Measurements from ENCODE around the gene HEBP1.

Gene HEBP1

DNA sequence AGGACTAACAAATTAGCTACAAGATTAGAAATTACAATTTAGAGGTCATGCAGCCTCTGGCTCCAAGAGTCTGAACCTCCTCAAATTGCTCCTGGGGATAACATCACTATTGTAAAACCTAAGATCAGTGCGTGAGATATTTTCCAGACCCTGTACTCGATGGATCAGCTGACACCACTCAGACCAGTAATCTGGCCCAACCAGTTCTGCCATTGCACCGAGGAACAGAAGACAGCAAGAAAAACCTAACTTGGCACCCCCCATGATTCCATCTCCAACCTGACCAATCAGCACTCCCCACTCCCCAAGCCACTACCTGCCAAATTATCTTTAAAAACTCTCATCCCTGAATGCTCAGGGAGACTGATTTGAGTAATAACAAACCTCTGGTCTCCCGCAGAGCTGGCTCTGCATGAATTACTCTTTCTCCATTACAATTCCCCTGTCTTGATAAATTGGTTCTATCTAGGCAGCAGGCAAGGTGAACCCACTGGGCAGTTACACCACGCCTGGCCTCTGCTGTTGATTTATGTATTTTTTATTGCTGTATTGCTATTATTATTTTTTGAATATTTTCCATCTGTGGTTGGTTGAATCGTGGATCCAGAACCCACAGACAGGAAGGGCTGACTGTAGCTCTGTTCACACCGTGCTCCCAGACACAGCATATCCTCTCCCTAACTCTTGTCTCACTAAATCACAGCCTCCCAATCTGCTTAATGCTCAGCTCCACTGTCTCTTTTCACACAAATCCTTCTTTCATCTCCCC is 9.2 kb downstream of the HEBP1 start:
- no peak for DNase-seq

DNA sequence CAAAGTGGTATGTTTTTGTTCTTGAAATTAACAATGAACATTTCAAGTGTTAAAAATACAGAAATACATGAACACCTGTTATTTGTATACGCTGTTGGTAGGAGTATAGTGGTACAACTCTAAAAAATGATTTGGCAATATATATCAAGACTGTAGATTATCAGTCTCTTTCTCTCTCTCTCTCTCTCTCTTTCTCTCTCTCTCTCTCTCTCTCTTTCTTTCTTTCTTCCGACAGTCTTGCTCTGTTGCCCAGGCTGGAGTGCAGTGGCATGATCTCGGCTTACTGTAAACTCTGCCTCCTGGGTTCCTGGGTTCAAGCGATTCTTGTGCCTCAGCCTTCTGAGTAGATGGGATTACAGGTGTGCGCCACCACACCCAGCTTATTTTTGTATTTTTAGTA is 12.6 kb downstream of the HEBP1 start:
- DNase-seq: no peak

DNA sequence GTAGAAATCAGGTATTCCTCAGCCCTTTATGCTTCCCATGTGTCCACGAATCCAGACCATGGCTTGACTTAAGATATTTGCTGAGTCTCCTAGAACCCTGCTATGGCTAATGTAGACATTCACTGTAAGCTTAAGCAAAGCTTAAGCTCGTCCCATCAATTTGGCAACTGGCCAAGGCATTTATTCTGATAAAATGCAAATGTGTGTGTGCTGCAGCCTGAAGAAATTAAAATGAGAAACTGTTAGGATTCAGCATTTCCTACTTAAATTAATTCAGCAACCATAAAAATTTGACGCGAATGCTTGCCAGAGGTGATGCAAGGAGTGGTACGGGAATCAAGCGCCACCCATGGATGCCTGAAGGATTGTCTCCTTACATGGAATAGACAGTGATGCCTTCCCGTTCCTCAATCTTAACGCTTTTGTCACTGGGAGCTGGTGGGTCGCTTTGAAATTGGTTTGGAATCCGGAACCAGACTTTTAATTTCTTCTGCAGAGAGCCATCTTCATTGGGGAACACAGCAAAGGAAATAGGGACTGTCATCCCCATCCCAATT is 13.2 kb downstream of the HEBP1 start:
- no peak for DNase-seq

DNA sequence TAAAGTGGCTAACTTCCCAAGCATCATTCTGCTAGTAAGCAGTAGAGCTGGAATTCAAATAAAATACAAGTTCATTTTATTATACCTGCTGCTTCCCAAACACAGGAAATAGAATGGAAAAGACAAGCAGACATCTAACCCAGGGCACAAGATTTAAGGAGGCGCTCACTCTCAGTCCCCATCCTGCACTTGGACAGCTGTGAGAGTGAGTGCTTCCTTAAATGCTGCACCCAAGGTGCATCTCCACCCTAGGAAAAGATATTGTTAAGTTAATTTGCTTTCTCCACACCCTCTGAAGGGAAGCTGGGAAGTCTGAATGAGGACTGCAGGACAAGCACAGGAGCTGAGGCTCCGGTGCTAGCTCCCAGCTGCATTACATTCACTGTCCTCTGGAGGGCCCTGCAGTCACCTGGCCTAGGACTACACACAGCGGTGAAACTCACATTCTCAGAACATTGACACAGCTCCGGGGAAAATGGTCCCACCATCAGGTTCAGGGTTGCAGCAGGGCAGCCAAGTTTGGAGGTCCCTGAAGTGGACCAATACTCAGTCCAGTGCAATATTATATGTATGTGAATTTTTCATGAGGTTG is 14.2 kb downstream of the HEBP1 start:
- DNase-seq: no peak

DNA sequence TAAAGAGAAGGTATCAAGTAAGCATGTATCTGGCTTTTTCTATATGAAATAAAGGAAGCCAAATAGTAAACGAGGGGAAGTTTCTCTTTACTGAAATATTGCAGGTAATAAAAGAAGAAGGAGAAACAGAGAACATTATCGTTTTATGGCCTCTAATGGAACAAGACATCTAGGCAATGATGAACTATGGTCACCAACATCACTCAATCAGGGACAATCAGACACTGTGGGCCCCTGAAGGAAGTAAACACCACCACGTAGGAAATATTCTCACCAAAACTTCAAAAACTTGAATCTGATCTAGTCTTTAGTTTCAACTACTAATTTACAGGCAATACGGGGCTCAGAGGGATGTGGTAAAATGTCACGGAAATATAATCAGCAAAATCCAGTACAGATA is 15.9 kb downstream of the HEBP1 start:
- DNase-seq: no peak

DNA sequence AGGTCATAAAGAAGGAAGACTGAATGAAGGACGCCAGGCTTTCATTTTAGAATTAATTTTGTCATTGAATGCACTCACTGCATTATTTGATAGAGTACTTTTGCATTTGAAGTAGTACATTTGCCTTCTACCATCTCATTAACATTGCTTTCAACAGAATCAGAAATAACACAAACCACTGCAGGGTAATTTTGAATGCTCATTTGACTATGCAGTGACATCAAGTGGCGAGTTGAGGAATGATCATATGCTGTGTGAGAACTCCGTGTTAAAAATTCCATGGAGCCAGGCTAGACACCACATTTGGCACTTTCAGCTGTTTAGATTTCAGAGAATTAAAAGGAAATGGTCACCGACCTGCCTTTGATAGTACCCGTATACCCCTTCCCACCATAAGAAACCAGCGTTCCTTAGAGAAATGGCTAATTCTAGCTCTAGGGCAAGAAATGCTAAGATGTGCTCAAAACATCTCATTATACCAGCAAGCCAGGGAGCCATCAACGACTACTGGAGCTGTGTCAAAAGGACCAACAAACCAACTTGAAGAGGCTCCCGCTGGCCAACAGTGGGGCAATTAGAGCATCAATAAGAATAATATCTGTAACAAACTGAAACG is 16.5 kb downstream of the HEBP1 start:
- DNase-seq: peak; percentile 68

DNA sequence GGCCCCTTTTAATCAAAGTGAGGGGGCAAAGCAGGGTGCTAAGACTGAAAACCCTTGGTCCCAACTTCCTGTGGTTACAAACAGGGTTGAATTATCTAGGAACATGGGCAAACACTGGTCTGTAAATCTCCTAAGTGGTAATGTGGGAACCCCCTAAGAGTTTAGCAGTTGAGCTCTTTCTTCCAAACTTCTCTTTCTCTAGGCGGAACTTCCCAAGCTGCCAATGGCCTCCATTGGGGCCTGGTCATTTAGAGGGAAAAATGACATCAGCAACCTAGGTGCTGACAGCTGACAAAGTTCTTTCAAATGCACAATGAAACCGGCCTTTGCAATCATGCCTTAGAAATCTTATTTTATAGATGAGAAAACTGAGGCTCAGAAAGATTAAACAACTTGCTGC is 17.7 kb downstream of the HEBP1 start:
- no peak for DNase-seq

DNA sequence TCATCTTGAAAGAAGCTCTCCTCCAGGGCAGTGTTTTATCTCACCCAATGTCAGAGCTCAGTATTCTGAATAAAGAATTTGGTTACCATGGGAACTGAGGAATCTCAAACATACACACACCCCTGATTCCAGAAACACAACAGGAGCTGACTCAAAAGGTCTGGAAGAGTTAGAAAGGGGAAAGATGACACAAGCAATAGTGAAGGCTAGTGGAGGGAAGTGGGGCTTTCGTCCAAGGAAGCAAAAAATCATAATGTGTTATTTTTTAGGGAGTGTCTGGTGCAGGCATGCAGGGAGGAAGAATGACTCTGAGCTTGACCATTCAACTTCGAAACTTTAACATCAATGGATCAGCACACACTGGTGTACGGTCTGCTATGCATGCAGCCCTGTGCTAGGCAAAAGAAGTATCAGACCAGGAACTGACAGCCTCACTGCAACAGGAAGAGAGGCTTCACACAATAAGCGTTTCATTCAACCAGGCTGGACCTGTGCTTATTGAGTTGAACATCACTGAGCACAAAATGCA is 20.3 kb downstream of the HEBP1 start:
- DNase-seq: peak; percentile 96

DNA sequence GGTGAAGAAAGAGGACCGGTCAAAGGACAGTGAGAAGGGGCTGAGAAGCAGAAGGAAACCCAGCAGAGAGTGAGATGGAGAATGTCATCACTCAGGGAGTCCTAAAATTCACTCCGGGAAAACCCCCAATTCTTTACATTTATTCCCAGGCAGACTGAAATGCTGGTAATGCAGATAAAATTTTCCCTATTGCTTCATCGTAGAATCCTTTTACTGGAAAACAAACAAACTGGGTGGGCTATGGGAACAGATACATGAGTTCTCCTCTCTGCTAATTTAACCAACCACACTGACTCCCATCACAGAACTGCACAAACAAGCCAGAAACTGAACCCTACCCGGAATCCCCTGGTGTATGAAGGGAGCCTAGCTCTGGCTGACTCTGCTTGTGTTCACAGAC is 20.9 kb downstream of the HEBP1 start:
- DNase-seq: peak; percentile 78

DNA sequence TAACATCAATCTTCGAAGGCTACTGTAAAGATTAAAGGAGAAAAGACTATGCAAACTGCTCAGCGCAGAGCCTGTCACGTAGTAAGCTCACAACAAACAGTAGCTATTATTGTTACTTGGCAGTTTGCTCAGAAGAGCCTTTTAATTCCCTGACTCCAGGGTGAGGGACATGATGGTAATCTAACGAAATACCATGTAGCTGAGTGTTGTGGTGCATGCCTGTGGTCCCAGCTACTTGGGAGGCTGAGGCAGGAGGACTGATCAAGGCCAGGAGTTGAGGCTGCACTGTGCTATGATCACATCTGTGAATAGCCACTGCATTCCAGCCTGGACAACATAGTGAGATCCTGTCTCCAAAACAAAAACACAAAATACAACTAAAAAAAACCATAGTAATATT is 22.8 kb downstream of the HEBP1 start:
- no peak for DNase-seq

DNA sequence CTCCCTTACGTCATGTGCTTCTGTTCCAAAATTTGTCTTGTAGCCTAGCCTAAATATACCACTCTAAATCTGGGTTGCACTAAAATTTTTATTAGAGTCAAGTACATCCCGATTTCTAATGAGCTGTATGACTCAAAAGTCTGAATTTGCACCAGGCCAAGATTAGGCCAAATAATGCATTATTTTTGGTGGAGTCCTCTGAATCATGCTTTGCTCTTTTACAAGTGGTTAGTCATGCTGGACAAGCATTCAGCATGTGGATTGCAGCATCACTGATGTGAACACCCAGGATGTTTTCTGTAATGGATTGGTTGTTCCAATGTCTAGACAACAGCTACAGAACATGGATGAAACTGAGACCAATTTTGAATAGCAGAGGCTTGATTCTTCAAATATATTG is 23.7 kb downstream of the HEBP1 start:
- peak; percentile 92 for DNase-seq

DNA sequence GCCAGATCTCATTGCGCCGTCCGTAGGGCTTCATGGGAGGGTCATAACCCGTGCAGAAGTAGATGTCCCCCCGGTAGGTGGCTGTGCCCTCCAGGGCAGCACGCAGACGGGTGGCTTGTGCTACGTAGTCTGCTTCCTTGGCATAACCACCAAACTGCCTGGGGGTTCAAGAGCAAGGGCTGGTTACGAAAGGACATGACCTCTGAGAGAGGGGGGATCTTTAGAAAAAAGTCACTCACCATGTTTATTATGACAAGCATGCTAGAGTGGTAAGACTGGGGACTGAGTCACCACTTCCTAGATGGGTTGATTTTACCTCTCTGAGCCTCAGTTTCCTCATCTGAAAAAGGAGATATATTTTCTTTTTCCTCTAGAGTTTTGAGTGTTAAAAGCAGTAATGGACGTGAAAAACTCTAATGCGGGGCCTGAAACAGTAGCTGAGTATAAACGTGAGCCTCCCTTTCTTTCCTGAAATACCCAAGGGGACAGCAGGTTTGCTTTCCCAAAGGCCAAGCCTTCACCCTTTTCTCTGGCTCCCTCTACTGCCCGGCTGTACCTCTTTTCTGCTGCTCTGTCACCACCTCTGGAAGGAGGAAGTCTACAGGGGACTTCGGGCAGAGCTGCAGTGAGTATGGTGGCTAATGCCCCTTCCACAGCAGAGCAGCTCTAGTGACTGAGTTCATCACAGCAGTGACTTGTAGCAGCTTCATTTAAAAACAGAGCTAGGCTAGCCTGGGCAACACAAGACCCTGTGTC is 24.6 kb downstream of the HEBP1 start:
- DNase-seq: peak; percentile 56

DNA sequence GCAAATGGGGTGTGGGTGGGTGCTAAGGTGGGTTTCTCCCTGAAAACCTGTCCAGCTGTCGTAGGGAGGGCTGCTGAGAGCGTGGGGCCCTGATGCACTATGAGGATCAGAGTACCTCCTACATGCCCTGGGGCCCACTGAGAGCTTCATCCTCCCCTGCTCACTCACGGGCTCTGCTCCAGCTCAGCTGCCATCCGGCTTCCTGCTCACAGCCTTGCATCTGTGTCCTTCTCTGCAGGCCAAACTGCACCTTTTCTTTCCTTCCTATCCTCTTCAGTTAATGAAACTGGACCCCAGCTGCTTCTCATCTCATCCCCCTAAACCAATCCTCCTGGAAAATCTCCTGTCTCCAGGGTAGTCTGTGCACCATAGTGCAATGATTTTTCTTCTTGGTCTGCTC is 25.9 kb downstream of the HEBP1 start:
- DNase-seq: no peak

DNA sequence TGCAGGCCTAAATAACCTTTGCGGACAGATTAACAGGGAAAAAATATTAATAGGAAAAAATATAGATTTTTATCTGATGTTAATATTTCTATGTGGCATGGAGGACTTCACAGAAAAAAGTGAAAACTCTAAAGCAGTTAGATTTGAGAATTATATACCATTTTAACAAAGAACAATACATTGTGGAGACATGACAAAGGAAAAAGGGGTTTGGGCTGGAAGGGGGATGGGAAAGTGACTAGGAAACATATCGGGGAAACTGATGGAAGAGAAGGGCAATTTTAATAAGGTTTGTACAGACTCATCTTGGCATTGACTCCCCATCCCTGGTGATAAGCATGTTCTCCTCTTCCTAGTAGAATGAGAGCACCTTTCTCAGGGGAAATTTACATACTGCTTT is 27.0 kb downstream of the HEBP1 start:
- DNase-seq: no peak

DNA sequence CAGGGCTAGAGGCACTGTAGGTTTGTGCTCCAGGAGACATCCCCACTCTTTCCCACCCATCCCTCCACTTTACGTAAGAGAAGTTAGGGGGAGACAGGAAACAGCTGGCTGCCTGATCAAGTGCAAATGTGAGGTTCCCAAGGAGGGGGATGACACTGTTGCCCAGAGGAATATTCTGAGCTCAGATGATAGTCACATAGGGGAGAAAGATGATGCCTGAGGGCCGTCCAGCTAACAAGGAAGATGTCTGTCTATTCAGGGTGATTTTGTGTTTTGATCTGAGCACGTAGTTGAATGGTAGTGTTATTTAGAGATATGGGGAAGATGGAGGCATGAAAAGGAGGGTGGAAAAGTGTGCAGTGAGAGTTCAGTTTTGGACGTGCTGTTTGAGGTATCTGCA is 34.2 kb downstream of the HEBP1 start:
- DNase-seq: no peak

DNA sequence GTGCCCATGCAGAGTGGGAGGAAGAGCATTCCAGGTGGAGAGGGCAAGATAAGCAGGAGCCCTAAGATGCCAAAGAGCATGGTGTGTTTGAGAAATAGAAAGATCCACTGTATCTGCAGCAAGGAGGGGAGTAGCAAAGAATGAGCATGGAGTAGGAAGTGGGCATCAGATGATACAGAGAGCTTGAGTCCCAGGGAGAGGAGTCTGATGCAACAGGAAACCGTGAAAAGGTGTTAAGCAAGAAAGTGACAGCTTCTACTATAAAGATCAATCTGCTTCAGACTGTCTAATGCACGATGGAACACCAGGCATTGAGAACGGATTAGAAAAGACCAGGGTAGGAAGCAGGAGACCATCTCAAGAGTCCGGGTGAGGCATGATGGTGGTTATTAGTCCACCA is 35.8 kb downstream of the HEBP1 start:
- DNase-seq: no peak

DNA sequence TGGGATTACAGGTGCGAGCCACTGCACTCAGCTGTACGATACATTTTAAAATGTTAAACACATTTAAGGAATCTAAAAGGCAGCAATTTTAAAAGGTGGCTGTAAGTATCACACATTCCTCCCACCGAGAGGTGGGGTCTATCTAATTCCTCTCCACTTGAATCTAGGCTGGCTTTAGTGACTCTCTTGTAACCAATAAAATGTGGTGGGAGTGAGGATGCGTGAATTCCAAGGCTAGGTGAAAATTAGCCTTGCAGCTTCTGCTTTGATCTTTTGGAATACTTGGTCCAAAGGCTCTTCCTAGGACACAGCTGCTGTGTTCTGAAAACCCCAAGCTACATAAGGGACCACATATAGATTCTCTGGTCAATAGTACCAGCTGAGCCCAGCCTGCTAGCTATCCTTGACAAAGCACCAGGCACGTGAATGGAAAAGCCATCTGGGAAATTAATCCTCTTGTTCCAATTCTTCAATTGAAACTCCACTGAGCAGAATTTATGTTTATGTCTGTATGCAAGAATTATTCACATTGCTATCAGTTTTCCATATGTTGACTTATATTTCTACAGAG is 39.3 kb downstream of the HEBP1 start:
- no peak for DNase-seq

DNA sequence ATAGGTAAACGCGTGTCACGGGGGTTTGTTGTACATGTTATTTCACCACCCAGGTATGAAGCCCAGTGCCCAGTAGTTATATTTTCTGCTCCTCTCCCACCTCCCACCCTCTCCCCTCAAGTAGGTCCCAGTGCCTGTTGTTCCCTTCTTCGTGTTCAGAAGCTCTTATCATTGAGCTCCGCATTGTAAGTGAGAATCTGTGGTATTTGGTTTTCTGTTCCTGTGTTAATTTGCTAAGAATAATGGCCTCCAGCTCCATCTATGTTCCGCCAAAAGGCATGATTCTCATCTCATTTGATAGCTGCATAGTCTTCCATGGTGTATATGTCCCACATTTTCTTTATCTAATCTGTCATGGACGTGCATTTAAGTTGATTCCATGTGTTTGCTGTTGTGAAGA is 41.2 kb downstream of the HEBP1 start:
- no peak for DNase-seq

DNA sequence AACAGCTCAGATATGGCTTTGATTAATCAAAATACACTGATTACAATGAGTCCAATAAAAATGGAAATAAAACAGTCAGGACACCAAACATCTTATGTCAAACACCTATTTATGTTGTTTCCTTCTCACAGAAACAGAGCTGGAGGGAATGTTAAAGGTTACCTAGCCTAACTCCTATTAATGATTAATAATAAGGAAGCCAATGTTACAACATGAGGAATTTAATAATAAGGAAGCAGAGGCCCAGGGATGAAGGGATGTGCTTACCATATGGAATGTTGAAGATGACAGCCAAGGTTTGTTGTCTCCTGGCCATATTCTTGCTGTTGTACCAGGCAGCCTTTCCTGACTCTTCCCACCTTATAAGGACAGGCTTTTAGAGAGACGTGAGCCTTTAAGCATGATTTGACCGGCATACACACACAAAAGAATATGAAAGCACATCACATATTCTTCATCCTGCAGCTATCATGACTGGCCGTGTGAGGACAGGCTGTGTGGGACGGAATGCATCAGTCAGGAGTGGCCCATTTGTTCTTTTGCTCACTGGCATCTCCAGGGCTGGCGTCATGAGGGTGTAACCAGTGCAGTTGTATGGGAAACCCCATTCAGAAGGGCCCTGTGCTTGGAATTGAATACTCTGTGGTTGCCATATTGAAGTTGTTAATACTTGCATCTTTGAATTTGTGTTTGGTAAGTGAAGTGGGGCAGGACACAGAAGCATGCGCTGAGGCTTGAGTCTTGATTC is 45.0 kb downstream of the HEBP1 start:
- no peak for DNase-seq

DNA sequence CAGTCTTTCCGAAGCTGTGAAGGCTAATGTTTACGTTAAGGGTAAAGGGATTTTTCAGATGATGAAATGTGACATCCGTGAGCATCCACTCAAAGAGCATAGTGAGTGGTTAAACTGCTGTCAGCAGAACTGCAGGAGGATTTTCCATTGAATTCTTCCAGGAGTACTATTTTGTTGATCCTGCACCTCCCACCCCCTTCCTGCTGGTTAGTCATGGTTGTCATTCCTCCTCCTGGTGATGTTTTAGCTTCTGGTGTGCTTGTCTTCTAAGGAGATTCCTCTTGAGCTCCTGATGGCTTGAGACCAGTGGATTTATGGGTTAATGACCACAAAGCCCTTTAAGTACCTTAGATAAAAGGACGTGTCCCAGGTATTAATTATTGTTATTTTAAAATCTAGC is 45.7 kb downstream of the HEBP1 start:
- DNase-seq: peak; percentile 48

DNA sequence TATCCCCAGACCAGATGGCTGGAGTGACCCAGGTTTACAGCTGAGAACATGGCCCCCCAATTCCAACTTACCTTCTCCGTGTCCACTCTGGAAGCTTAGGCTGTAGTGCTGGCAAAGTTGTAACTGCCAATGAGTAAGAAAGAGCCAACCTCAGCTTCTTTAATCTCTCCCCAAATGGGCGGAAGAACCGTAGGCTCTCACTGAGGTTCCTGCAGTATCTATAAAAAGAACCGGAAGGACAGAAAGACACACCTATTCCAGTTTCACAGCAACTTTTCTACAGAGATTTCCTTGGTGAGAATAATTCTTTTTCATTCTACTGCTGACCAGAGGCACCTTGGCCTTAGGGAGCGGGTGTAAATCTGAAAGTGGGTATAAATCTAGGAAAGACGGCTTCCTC is 48.0 kb downstream of the HEBP1 start, which contains the start of gene GPRC5D:
Gene GPRC5D, minus strand, starts transcription at position 135 of the 400 bp plus-strand sequence. CDS start 1,786 bp downstream, outside the sequence.
- no peak for DNase-seq

DNA sequence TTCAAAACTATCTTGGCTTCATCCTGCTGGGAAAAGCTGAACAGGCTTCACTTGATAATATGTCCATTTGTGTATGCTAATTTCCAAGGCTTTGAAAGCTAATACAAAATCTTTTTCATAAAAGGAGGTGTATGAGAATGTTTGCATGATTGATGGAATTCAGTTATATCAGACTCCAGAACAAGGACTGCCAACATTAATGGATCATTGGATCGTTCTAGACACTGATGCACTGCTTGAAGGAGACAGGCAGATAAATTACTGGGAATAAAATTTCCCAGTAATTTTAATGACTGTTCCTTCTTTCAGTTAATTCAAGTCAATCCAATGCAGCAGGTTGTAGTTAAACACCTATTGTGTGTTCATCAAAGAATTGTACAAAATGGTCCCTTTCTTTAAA is 48.6 kb downstream of the HEBP1 start:
- no peak for DNase-seq

Measured in fibroblast of skin of scalp (primary cell).